ENCODE measurements around the gene NFYC.

The NFYC gene

DNA sequence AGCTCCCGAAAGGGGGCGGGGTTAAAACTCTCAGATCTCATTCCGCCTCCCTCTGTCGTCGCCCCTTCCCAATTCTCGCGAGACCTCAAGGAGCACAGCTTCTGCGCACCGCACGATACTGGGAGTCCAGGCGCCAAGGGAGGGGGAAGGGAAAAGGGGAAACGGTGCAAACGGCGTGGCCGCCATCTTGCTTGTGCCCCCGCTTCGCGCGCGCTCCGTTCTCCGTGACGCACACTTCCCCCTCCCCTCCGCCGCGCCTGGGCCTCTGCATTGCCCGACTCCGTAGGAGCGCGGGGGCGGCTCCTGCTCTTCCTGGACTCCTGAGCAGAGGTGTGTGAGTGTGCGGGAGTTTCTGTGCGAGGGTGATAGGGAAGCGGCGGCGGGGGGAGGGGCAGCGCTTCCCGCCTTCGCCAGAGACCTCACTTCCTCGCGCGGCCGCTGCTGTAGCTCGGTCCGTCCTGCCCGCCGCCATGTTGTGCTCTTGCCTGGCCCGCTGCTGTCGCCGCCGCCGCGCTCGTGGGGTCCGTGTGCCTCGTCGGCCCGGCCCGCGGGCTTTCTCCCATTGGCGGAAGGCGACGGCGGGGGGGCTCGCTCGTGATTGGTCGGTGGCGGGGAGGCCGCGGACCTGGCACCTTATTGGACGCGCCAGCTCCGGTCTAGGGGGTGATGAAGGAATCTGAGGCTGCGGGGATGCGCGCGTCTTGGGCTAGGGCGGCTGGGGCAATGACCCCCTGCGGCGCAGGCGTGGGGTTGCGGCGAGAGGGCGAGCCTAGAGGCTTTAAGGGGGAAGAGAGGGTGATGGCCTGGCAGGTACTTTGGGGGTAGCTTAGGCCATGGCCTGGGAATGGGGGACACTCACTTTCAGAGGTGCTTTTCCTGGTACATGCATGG lies at the start of gene NFYC:
Gene NFYC, plus strand, starts transcription at position 167 of the 891 bp plus-strand sequence. CDS start 47,140 bp downstream, outside the sequence.
- DNase-seq, result peak; percentile 98

DNA sequence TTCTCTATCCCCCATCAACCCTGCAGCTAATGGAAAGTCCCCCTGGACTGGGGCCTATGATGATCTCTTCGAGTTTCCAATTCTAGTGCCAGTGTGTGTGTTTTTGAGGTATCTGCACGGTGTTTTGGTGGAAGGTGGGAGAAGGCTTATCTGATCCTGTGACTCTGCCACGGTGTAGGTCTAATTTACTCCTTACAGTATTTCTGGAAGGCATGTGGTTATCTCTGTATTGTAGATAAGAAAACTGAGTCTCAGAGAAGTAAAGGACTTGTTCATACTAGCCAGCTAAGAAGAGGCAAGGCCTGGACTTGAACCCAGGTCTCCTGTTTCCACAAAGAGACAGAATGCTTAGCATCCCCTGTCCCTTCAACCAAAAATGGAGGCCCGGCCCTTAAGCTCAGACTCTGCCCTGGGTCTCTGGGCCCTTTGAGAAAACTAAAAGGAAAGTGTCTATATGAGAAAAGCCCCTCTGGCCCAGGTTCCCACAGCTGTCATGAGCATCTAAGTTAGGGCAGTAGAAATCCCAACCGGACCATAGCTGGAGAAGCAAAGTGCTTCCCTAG lies 46.3 kb upstream of the NFYC start:
- DNase-seq, result no peak

DNA sequence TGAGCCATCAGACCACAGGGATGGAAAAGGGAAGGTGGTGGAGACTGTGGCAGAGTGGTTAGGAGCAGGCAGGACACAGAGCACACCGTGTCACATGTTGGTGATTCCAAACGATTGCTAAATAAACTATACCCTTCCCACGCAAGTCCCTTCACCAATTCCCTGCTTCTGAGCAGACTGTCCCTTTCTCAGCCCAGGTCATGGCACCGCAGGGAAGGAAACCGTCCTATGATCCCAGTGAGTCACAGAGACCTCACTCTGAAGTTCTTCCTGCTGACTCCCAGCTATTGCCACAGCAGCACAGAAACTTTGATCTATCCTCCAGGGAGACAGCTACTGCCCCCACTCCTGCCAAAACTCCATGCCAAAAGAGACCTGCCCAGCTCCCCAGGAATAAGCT lies 45.2 kb upstream of the NFYC start:
- no peak for DNase-seq

DNA sequence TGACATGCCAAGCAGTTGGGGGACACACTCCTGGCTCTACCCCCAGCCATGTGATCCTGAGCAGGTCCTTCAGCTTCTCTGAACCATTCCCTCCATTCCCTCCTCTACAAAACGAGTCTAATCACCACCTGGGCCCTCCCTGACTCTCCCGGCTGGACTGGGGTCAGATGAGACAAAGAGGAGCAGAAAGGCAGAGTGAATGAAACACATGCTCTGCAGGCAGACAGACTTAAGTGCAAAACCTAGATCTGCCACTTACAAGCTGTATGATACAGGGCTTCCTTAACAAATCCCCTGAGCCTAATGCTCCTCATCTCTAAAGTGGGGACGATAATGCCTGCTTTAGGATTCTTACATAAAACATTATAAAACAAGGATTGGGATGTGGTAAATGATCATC lies 43.3 kb upstream of the NFYC start:
- no peak for DNase-seq

DNA sequence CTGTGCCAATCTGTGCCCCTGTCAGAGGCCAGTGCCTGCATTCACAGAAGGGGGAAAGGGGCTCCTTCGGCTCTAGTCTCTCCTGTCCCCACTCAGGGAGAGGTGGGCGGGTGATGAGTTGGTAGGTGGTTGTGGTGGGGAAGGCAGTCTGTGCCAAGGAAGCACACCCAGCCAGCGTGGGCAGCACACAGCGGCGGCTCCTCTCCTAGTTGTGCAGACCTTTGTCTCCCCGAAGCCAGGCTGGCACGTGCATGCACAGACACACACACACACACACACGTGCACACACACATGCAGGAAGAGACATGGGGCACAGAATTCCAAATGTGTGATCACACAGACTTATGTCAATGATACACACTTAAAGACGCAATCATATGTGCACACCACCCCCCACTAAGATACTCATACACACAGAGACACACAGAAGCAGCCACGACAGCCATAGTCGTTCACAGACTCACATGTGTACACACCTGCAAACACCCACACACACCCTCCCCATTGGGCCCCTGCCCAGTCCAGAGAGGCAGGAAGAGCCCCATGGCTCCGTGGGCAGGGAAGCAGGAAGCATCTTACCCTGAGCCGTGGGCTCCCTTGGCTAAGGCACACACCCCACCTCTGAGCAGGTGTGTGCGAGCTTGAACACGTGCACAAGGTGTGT lies 42.4 kb upstream of the NFYC start:
- DNase-seq, result no peak

DNA sequence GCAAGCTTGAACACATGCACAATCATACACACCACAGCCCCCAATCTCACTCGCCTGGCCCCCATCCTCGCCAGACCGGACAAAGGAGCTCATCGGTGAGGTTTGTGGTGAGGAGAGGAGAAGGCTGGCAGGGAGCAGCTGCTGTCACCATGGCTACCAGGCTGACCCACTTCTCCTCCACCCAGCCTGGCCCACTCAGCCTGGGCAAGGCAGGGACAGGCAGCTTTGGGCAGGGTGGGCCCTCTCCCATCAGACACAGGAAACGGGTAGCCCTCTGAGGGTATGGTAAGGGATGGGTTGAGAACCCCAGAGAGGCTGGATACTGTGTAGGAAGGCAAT lies 41.9 kb upstream of the NFYC start:
- DNase-seq, result no peak

DNA sequence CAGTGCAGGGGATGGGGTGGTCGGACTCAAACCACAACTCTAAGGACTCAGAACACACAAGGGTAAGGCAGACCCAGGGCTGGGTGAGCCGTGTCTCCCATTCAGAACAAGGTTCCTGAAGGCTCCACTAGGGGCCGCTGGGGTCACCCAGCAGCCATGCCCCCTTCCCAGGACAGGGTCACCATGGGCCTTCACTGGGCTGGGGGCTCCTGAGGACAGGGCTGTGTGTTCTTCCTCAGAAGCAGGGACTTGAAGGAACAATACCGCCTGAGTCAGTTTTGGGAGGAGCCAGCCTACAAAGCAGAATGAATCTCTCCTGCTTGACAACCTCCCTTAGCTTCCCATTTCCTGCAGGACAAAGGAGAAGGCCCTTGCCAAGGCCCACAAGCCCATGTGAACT lies 41.4 kb upstream of the NFYC start:
- DNase-seq, result peak; percentile 59

DNA sequence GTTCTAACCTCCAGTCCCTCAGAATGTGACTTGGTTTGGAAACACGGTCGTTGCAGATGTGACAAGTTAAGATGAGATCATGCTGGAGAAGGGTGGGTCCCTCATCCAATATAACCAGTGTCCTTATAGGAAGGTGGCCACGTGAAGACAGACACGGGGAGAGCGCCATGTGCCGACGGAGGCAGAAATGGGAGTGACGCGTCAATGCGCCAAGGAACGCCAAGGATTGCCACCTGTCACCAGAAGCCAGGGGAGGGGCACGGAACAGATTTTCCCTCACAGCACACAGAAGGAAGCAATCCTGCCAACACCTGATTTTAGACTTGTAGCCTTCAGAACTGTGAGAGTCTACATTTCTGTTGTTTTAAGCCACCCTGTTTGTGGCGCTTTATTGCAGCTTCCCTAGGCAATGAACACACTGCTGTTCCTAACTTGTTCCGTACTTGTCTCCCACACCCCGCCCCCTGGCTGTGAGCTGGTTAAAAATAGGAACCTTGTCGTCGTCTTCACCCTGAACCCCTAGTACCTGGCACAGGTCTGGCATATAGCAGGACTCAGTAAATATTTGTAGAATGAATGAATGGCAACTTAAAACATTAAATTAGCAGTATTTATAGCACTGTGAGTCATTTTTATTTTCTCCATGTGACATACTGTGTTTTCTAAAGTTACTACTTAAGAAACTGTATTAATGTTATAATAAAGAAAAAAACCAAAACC lies 40.2 kb upstream of the NFYC start:
- no peak for DNase-seq

DNA sequence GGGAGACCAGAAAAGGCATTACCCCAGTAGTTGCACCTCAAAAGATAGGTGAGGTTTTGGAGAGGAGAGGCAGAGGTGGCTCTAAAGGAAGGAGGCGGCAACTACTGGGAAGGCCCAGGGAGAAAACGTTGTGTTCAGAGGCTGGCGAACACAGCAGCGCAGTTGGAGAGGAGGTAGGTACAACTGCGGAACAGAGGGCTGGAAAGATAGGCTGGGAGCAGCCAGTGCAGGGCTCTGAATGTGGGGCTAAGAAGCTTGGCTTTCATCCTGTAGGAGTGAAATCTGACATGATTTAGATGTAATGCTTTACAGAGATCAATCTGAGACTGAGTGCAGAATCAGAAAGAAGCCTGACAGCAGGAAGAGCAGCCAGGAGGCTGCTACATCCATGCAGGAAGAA lies 39.0 kb upstream of the NFYC start:
- DNase-seq, result no peak

DNA sequence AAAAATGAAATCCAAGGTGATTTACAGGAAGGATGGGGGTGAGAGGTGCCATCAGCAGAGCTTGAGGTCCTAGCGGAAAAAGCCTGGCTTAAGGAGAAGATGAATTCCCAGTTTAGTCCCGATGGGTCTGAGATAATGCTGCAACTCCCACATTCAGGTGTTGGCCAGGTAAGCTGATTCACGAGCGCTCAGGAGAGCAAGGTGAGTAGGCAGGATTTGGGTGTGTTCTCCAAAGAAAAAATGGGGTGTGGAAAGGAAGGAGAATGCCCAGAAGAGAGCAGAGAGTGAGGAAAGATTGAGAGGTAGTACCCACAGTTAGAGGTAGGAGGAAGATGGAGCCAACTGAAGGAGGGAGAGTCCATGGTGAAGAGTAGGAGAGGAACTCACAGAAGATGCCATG lies 38.5 kb upstream of the NFYC start:
- DNase-seq, result no peak

DNA sequence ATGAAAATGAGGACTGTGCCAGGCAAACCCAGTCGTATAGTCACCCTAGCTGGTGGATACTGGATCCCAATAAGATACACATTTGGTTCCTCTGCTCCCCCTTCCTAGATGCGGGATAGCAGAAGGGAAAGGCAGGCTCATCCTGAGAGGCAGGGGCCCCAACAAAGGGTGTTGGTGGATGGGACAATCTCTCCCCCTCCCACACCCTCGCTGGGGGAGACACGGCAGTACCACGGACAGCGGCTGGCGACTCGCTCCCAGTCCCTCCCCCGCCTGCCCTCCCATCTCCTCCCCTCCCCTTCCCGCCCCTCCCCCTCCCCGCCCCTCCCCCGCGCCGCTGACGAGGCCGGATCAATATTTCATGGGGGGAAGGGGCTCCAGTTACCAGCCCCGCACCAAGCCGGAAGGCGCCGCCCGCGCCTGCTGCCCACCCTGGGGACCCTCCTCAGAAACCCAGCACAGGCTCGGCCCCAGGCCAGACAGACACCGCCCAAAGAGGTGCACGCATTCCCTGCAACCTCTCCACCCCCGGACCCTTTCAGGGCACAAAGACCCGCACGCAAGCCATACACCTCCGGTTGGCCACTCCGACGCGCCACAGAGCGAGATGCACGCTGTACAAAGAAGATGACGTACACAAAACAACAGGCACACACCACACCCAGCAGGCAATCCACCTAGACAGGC lies 37.5 kb upstream of the NFYC start:
- DNase-seq, result peak; percentile 75

DNA sequence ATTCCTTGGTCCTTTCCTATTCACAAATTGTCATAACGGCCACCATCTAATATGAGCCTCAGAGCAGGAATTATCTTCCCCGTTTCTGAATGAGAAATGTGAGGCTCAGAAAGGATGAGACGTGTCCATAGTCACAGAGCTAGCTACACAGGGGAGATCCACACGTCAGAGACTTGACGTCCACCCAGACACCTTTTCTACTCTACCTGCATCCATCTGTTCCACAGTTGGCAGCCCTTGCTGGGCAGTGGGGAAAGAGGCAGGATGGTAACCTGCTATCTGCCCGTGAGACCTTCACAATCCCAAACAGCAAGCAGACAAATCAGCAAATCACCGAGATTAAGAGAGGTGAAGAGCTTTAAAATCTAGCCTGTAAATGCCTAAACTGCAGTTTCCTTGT lies 34.5 kb upstream of the NFYC start:
- DNase-seq, result no peak

DNA sequence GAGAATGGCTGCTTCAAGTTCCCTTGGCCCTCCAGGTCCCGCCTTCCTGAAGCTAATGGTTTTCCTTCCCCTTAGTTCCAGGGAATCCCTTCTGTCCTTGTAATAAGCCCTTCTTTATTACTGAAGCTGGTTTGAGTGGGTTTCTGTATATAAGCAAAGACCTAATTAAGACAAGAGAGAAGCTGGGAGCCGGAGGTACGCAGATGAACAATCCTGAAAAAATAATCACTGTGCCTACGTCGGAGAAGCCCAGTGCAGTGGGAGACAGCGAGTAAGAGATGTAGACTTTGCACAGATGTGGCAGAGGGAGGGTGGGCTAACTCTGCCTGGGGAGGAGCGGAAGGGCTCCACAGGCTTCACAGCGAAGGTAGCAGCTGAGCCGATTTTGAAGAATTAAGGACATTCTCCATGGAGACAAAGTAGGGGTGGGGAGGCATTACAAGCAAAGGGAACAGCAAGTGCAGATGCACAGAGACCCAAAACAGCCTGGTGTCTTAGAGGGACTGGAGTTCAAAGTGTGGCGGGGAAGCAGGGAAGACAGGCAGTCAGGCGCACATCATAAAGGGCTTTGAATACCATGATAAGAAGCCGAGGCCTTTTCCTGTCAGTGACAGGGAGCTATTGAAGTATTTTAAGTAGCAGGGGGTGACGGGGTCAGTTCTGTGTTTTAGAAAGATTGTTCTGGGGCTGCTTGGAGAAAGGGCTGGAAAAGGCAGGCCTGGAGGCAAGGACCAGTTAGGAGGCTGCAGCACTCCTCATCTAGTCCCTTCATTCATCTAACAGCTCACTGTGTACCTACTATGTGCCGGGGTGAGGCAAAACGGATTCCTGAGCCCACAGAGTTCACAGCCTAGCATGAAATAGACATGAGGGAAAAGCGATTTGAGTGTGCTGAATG lies 32.5 kb upstream of the NFYC start:
- peak; percentile 77 for DNase-seq

DNA sequence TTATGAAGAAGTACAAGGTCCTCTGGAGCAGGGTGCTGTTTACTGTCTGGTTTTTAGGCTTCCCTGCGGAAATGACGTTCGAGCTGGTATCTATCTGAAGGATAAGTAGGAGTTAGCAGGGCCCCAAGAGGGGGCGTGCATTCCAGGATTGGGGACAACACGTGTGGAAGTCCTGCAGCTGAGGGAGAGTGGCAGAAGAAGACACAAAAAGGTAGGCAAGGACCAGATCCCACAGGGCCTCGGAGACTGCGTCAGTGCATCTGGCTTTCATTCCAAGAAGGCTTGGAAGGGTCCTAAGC lies 31.9 kb upstream of the NFYC start:
- DNase-seq, result peak; percentile 50

DNA sequence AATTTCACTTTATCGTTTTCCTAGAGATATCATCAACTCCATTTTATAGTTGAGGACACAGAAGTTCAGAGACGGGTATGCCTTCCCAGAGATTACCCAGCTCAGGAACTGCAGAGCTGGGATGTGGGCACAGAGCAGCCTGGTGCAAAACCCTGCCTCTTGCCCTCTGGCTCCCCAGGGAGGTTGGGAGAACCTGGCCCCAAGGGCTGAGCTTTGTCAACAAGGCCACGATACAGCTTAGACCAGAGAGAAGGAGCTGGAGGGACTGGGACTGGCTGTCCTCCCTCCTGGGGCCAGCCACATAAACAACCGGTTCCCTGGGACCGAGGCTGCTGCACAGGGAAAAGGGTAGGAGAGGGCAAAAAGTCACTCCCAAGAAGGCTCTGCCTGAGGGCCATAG lies 29.8 kb upstream of the NFYC start:
- no peak for DNase-seq

DNA sequence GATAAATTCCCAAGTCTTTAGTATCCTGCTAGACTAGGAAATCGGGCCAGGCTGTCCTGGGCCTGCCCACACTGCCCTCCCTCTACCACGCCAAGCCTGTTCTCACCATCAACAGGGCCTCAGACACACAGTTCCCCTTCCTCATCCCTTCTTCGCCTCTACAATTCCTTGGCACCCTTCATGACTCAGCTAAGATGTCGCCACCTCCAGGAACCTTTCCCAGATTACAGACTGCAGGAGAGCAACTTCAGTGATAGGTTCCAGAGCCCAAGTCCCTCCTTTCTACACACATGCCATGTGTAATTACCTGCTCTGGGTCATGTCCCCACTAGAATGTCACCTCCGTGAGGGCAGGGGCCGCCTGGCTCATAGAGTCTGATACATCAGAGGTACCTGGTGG lies 29.4 kb upstream of the NFYC start:
- no peak for DNase-seq

DNA sequence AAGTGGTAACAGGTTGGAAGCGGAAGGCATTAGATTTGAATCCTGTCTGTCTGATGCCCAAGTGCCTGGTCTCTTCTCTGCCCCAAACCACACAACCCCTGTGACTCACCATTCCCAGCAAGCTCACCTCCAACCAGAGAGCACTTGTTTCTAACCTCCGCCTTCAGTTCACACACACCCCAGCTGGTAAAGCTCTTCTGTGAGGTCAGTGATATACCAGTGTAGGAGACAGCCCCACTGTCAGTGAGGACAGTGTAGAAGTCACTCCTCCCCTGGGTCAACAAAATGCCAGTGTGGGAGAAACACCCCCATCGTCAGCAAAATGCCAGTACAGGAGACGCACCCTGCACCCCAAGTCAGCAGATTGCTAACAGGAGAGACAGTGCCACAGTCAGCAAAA lies 28.6 kb upstream of the NFYC start:
- DNase-seq, result peak; percentile 70

DNA sequence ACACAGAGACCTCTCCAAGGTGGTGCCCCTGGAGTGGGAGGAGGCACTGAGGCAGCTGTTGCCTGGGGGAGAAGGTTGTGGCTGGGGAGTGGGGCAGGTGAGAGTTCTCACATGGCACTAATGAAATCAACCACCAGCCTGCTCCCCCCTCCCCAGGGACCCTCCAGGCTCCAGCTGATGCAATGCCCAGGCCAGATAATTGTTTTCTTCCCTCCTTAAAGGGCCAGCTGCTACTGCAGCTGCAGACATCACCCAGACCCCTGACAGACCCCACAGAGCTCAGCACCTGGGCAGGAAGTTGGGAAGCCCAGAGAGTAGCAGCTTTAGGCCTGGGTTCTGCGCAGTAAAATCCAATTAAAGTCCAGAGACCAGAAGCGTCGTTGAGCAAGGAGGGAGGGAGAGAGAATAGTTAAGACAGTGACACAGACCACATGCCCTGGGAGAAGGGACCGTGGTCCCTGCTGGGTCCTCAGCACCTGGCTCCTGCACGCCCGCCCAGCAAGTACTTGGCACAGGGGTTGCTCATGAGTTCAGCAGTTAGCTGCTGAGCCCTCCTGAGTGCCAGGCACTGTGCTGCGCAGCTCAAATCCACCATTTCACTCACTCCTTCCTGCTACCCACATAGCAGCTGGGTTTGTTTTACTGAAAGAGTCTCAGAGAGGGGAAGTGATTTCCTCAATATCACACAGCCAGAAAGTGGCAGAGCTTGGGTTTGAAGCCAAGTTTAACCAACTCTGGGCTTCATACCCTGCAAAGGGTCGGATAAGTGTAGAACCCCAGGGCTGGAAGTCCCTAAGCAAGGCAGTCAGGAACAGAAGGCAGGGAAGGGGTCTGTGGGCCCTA lies 28.0 kb upstream of the NFYC start:
- DNase-seq, result no peak

DNA sequence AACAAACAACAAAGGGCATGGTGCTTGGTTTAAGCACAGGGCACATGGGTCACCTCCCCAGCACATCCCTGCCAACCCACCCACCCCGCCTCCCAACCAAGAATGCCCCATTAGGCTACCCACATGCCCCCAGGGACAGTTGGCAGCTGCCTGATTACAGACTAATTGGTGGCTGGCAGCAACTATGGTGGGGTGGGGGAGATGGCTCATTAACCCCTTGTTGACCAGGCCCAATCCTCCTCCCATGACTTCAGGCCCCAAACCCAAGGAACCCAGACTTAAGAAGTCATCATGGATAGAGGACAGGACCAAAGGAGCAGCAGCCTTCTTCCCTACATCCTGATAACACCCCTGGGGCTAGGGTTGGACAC lies 27.4 kb upstream of the NFYC start:
- no peak for DNase-seq

DNA sequence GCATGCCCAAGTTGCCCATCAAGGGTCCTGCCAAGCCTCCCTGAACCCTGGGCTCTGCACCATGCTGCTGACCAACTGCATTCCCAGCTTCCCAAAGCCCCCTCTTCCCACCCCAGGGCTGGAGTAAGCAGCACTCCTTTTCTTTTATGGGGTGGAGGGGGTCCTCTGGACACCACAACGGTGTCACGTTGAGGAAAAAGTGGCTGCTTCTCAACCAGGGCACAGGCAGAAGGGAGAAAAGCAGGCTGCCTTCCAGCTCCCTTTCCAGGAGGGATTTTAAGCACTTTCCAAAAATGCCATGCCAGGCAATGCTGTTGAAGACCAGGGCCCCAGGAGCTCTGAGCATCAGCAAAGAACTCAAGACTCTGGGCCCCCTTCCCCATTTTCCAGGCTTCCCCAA lies 26.7 kb upstream of the NFYC start:
- DNase-seq, result no peak

All from islet precursor cell (in vitro differentiated cells).